Activated naive CD4-positive, alpha-beta T cell treated with anti-CD3 and anti-CD28 coated beads, Interleukin-2, amount 50 U/mL, for 72 hours (primary cell): ENCODE results near the gene N4BP2L2. TPM values are rescaled to one million over a fixed set of nuclear protein-coding genes. Genes with fewer than 3 reads are reported as not detected.

Experiments used
- ATAC-seq, 2 donors: fragments of 150-1000 bp; cut with Tn5 transposase; 2 replicates each; pipeline ENCODE4 v1.10.0; 2021; ENCODE audit warnings: mild to moderate bottlenecking in 2 of 2, moderate library complexity in 2 of 2
- DNase-seq, 2 donors: peaks; one replicate each; pipeline ENCODE4 v3.0.0; 2021 to 2022; ENCODE audit warnings: low spot score in 2 of 2
- H3K27ac Mint-ChIP-seq, 2 donors: one replicate each; pipeline ENCODE4 v1.8.0; 2022; ENCODE audit warnings: mild to moderate bottlenecking in 2 of 2, mixed read lengths in 2 of 2
- H3K36me3 Mint-ChIP-seq, 2 donors: one replicate each; pipeline ENCODE4 v1.8.0; 2022; ENCODE audit warnings: mixed read lengths in 2 of 2
- H3K9me3 Mint-ChIP-seq, 2 donors: one replicate each; pipeline ENCODE4 v1.8.0; 2022; ENCODE audit warnings: mixed read lengths in 2 of 2
- total RNA-seq, 2 donors: library from RNA; stranded (reverse); gene quantifications; one replicate each; pipeline ENCODE4 v1.2.3, GENCODE V29; 2022

N4BP2L2 gene
- total RNA-seq, 2 donors from 2014 or later, result 82.1 to 107 TPM

DNA sequence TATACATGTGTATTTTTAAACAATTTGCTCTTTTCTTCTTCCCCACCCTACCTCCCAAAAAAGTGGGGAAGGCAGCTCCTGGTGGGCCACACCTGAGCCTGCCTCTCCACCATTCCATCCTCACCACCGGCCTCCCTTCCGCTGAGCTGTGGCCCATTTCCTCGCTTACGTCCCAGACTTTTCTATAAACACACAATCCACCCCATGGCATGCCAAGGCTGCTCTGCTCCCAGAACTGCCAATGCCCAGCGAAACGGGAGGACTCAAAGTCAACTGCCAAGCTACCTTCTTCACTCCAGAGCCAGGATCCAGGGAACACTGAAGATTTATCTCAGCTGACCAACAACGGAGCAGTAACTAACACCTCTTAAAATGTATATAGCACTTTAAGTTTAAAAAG is 113.4 kb downstream of the N4BP2L2 start:
- Mint-ChIP-seq H3K36me3 (peaks cover 44 to 60% of the 10 kb centered on the region in 2 donors), H3K27ac (peak overlapping the region; percentile 48 to 97), H3K9me3 (peaks cover 0 to 7% of the 10 kb centered on the region in 2 donors)
- no peak for DNase-seq
- no peak for ATAC-seq

DNA sequence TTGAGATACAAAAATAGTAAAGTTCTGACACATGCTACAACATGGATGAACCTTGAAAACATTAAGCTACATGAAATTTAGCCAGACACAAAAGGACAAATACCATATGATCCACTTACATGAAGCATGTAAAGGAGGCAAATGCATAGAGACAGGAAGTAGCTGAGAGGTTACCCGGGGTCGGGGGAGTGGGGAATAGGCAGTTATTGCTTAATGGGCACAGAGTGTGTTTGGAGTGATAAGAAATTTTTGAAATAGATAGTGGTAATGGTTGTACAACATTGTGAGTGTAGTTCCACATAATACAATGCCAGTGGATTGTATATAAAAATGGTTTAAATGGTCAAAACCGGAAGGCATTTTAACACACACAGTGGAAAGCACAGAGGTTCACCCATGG is 115.0 kb downstream of the N4BP2L2 start:
- no peak for ATAC-seq
- H3K36me3 Mint-ChIP-seq, result peaks cover 51 to 75% of the 10 kb centered on the region in 2 donors

DNA sequence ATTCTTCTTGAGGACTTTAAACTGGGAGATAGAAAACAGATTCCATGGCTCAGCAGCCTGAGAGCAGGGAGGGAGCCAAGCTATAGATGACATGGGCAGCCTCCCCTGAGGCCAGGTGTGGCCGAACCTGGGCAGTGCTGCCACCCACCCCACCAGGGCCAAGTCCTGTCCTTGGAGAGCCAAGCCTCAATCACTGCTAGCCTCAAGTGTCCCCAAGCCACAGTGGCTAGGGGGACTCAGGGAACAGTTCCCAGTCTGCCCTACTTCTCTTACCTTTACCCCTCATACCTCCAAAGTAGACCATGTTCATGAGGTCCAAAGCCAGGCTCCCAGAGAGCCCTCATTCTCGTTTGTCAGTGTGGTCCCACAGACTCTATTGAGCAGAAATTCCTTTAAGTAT is 118.7 kb downstream of the N4BP2L2 start:
- Mint-ChIP-seq H3K36me3 (peaks cover 29 to 70% of the 10 kb centered on the region in 2 donors), H3K27ac (peak overlapping the region in 1 of 2 donors; percentile 17), H3K9me3 (peaks cover 0 to 24% of the 10 kb centered on the region in 2 donors)
- no peak for DNase-seq
- peak in 1 of 2 donors; percentile 29 for ATAC-seq

More for the DNA sequence above, 115.0 kb downstream of the N4BP2L2 start:
- peaks cover 0 to 18% of the 10 kb centered on the region in 2 donors for H3K9me3 Mint-ChIP-seq
- DNase-seq, result no peak
- peak overlapping the region in 1 of 2 donors; percentile 34 for H3K27ac Mint-ChIP-seq

DNA sequence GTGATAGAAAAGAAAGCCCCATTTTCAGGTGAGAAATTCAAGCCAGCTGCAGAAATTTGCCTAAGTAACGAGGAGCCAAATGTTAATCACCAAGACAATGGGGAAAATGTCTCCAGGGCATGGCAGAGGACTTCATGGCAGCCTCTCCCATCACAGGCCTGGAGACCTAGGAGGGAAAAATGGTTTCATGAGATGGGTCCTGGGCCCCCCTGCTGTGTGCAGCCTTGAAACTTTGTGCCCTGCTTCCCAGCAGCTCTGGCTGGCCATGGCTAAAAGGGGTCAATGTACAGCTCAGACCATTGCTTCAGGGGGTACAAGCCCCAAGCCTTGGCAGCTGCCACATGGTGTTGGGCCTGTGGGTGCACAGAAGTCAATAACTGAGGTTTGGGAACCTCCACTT is 120.6 kb downstream of the N4BP2L2 start:
- Mint-ChIP-seq H3K27ac (peak overlapping the region in 1 of 2 donors; percentile 62), H3K9me3 (peaks cover 0 to 24% of the 10 kb centered on the region in 2 donors), H3K36me3 (peaks cover 15 to 55% of the 10 kb centered on the region in 2 donors)
- DNase-seq (no peak), ATAC-seq (no peak)

DNA sequence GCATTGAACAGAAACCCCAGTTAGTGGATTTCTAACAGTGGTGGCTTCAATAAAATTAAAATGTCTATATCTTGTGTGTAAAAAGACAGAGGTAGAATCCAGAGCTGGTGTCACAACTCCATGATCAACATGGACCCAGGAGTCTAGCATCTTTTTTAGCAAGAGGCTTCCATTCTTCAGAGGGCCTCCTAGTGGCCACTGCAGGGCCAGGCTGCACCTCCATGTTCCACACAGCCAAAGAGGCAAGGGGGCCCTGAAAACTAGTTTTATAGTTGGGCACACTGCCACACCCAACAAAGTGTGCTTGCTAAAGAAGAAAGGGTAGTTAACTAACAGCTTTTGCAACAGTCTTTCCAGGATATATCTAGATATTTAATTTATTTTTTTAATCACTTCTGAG is 123.6 kb downstream of the N4BP2L2 start:
- Mint-ChIP-seq H3K9me3 (peaks cover 0 to 16% of the 10 kb centered on the region in 2 donors), H3K36me3 (peaks cover 6 to 28% of the 10 kb centered on the region in 2 donors), H3K27ac (no peak overlapping the region)
- ATAC-seq, result peak; percentile 48 to 49
- DNase-seq, result peak in 1 of 2 donors; percentile 9

DNA sequence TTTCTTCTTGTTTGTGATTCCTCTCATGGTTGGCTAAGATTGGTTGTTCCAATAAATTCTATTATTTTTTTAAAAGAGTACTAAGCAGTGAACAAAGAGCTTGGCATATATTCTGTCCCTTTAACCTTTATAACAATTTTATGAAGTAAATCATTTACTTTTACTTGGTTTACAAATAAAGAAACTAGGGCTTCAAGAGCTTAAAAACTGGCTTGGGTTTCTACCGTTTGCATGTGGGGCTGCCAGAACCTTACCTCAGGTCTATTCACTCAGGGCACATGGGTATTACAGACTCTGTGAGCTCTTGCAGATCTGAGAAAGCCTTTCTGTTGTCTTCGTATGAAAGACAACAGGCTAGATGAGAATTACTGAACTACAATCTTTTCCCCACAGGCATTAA is 124.0 kb downstream of the N4BP2L2 start:
- peaks cover 2 to 23% of the 10 kb centered on the region in 2 donors for H3K36me3 Mint-ChIP-seq
- H3K27ac Mint-ChIP-seq, result no peak overlapping the region
- DNase-seq, result no peak
- peaks cover 0 to 12% of the 10 kb centered on the region in 2 donors for H3K9me3 Mint-ChIP-seq
- no peak for ATAC-seq

DNA sequence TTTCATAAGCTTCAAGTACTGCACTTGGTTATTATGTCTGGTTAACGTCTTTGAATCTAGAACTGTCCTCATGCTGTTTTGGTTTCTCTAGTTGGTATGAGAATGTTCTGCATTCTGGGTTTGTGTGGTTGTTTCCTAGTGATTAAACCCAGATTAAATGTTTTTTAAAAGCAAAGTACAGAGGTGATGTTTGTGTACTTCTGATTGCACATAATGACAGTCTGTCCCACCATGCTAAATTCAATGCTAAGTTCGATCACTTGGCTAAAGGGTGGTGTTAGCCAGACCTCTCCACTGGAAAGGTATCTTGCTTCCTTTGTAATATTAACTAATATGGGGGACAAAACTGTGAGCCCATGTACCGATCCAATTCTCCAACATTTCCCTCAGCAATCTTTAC is 125.3 kb downstream of the N4BP2L2 start:
- no peak for ATAC-seq
- Mint-ChIP-seq H3K27ac (no peak overlapping the region), H3K9me3 (peaks cover 0 to 5% of the 10 kb centered on the region in 2 donors)

DNA sequence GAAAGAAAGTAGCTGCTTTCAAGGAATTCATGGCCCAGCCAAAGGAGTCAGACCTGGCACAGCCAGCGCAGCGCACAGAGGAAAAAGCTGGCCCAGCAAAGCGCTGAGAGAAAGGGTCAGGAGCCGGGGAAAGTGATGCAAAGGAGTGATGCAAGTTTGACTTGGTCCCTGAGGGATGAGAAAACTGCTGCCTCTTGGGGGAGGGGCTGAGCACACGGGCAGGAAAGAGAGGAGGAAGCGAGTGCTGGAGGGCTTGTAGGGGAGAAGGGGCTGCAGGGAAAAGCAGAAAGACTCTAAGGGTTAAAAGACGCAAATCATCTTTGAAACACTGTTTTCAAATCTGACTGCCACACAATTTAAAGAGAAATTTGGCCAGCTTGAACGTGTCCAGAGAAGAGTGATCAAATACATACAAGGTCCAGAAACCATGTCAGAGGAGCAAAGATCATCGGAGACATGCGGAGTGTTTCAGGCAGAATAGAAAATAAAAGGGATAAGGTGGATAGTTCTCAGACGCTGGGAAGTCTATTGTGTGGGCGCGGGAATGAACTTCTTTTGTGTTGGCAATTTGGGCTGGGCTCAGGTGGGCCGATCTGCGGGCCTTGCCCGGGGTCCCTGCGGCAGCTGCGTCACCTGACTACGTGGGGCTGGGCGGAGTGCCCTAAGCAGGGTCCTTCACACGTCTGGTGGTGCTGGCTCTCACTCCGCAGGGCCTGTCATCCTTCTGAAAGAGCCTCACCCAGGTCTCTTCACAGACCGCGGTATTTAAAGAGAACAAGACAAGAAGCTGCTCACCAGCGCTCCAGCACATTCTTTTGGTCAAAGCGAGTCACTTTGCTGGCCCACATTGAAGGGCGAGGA is 128.8 kb downstream of the N4BP2L2 start:
- H3K27ac Mint-ChIP-seq, result no peak overlapping the region
- ATAC-seq, result no peak
- DNase-seq, result no peak
- no peaks in the 10 kb centered on the region for H3K36me3 Mint-ChIP-seq
- no peaks in the 10 kb centered on the region for H3K9me3 Mint-ChIP-seq

More for the DNA sequence above, 125.3 kb downstream of the N4BP2L2 start:
- peaks cover 0 to 12% of the 10 kb centered on the region in 2 donors for H3K36me3 Mint-ChIP-seq
- DNase-seq, result no peak

DNA sequence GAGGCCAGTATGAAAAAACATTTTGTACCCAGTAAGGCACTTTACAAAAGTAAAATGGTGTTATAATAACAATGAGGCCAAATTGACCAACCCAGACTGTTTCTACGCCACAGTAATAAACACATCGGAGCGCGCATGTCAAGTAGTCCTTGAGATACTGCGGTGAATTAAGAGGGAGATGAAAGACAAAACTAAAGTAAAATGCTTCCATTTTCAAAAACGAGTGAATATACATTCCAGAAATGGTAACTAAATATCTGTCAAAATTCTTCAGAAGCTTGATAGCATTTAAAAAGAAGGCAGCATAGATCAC is 129.6 kb downstream of the N4BP2L2 start:
- Mint-ChIP-seq H3K36me3 (no peaks in the 10 kb centered on the region), H3K9me3 (no peaks in the 10 kb centered on the region), H3K27ac (peak overlapping the region in 1 of 2 donors; percentile 55)
- DNase-seq (no peak), ATAC-seq (no peak)

DNA sequence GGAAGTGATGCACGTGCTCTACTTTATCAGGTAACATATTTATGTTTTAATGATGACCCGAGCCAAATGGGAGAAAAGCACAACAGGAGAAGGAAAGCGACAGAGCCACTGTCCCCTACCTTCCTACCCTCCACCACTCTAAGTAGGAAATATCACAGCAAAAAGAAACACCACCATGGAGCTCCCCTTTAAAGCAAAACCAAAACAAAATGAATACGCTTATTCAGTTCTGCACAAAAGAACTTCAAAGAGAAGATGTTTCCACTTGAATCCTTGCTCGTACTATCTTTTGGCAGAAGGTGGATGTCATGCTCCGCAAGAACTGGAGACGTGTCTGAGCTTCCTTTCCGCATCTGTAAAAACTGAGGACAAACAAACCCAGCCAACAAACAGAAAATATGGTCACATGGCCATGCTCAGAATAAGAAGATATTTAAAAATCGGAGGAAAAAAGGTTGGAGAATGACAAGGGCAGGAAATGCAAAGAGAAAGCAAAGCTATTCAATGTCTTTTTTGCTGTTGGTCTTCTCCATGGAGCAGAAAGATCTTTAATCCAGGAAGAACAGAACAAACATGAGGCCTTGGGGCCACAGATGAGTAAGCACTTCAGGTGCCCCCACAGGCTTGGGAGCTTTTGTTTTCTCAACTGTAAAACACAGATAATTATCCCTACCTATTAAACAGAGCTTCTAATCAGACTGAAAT is 130.1 kb downstream of the N4BP2L2 start:
- H3K36me3 Mint-ChIP-seq, result no peaks in the 10 kb centered on the region
- no peaks in the 10 kb centered on the region for H3K9me3 Mint-ChIP-seq
- H3K27ac Mint-ChIP-seq, result peak overlapping the region; percentile 55 to 75
- ATAC-seq, result peak; percentile 24 to 26
- no peak for DNase-seq

DNA sequence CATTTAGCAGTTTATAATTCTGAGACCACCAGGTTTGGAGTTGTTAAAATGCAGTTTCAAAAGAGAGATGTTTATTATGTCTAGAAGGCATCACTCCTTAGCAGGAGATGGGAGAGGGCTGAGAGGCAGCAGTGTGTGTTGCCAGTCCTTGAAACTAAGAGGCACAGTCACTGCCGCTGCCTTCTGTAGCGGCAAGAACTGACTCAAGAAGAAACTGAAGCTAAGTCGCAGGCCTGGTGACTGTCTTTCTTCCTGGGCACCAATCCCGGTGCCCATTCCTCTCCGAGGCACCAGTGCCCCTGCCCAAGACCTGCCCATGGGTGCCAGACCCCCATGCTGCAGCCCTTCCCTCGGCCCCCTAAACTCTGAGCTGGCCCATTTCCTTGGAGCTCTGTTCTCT is 130.7 kb downstream of the N4BP2L2 start:
- DNase-seq, result no peak
- Mint-ChIP-seq H3K27ac (peak overlapping the region in 1 of 2 donors; percentile 55), H3K36me3 (no peaks in the 10 kb centered on the region), H3K9me3 (no peaks in the 10 kb centered on the region)
- peak; percentile 52 to 73 for ATAC-seq

DNA sequence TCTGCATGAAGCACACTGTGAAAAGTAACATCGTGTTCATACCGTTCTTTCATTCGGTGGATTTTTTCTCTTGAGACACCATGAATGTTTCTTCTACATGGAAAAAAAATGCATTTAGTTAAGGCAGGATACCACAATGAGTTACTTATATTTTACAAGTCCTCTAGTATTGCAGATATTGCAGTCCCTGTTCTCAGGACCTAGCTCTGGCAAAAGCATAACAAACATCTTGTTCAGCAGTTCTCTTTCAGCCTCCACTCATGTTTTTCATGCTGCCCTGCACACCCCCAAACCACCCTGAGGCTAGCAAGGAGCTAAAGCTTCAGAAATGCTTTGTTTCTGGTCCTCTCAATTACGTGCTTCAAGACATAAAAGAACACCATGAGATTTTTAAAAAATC is 135.5 kb downstream of the N4BP2L2 start:
- no peak for DNase-seq
- H3K27ac Mint-ChIP-seq, result no peak overlapping the region
- no peak for ATAC-seq
- no peaks in the 10 kb centered on the region for H3K9me3 Mint-ChIP-seq
- peaks cover 12 to 22% of the 10 kb centered on the region in 2 donors for H3K36me3 Mint-ChIP-seq

DNA sequence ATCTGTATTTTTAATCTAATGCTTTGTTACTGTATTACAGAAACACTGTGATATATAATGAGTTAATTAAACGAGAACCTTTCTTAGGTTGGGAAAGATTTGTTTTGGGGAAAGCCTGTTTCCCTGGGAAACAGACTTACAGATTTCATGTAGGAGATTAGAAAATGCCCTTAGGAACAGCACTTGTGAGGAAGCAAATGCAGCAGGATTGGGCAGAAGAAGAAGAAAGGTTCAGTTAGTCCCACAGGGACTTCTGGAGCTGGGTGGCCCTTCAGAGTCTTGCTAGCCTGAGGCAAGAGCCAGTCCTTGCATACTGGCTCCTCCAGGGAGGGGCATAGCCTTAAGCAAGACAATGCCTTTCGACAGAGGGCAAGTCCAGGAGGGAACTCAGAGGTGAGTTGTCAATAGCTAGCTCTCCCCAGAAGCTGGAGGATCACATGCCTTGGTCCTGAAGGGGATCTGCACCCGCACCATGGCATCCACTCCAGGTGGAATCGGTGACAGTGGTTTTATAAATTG is 147.4 kb downstream of the N4BP2L2 start:
- DNase-seq (no peak), ATAC-seq (no peak)
- H3K9me3 Mint-ChIP-seq, result no peaks in the 10 kb centered on the region
- H3K27ac Mint-ChIP-seq, result no peak overlapping the region
- peaks cover 14 to 15% of the 10 kb centered on the region in 2 donors for H3K36me3 Mint-ChIP-seq

DNA sequence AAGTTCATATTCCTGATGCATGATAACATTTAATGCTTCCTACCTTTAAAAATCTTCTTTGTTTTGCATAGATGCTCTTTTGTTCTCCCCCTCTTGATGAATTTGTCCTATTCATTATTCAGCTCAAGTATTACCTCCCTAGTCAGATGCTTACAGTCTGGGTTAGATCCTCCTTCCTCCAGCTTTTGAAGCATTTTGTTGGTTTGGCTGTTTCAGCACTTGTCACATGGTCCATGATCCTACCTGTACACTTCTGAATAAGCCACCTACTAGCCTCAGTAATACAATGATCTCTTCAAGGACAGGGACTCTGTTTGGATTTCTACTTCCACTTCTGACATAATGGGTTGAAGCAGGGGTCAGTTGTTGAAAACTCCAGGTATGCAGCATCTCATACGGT is 148.1 kb downstream of the N4BP2L2 start:
- H3K27ac Mint-ChIP-seq, result no peak overlapping the region
- H3K9me3 Mint-ChIP-seq, result no peaks in the 10 kb centered on the region
- ATAC-seq (no peak), DNase-seq (no peak)
- H3K36me3 Mint-ChIP-seq, result peaks cover 13 to 14% of the 10 kb centered on the region in 2 donors

DNA sequence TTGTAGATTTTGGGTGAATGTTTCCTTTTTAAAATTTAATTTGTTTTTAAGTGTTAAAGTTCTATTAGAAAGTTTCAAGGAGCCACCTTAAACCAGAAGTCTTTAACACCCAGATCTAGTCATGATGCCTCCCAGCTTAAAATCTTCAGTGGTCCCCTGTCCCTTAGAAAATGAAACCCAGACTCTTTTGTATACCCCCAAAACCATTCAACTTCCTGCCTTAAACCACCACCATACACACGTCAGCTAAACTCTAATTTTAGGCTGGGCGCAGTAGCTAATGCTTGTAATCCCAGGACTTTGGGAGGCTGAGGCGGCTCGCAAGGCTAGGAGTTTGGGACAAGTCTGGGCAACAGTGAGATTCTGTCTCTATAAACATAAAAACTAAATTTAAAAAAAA is 148.5 kb downstream of the N4BP2L2 start:
- DNase-seq (no peak), ATAC-seq (no peak)
- H3K9me3 Mint-ChIP-seq, result no peaks in the 10 kb centered on the region
- H3K36me3 Mint-ChIP-seq, result peaks cover 13 to 14% of the 10 kb centered on the region in 2 donors
- no peak overlapping the region for H3K27ac Mint-ChIP-seq

DNA sequence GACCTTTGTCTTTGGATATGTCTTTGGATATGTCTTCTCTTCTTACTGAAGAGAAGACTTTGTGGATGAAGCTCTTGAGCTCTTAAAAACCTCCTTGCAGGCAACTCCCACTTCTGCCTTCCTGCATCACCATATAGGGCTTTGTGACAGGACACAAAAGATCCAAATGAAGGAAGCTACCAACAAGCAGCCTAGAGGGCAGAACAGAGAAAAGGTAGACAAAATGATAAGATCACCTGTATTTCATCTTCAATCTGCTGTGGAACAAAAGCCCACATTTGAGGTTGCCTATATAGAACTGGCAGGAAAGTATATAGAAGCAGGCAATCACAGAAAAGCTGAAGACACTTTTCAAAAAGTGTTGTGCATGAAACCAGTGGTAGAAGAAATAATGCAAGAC is 153.2 kb downstream of the N4BP2L2 start:
- ATAC-seq (no peak), DNase-seq (no peak)
- Mint-ChIP-seq H3K27ac (no peak overlapping the region), H3K36me3 (peaks cover 1 to 14% of the 10 kb centered on the region in 2 donors), H3K9me3 (no peaks in the 10 kb centered on the region)

DNA sequence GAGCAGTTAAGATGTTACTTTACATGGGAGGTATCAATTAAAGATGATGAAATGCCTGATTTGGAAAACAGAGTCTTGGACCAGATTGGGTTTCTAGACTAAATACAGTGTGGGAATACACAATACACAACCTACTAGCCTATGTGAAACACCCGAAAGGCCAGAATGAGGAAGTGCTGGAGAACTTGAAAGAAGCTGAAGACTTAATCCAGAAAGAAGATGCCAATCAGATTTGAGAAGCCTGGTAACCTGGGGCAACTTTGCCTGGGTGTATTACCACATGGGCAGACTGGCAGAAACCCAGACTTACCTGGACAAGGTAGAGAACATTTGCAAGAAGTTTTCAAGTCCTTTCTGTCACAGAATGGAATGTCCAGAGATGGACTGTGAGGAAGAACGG is 153.9 kb downstream of the N4BP2L2 start:
- Mint-ChIP-seq H3K27ac (no peak overlapping the region), H3K36me3 (peaks cover 0 to 14% of the 10 kb centered on the region in 2 donors), H3K9me3 (no peaks in the 10 kb centered on the region)
- no peak for DNase-seq
- no peak for ATAC-seq
